HG03159 (cell line): Measurements from ENCODE around the gene CLIC1.
"Not testable (repeated sequence)": the region's sequence is repeated elsewhere in the genome, so short reads cannot be mapped to it uniquely, and the experiment has no call there.

Experiments used
- ATAC-seq: cut with Tn5 transposase; IDR thresholded peaks from one replicate; pipeline ENCODE4 v1.9.1; 2021; ENCODE audit warnings: mild to moderate bottlenecking, moderate library complexity; ENCODE audit not compliant: unreplicated experiment

Gene CLIC1

GRCh38 chr6:31723980-31724691 lies 12.2 kb downstream of the CLIC1 start:
- ATAC-seq = no peak

- no peak for ATAC-seq
These were observed 12.9 kb downstream of the CLIC1 start, which contains the start of gene MPIG6B for GRCh38 chr6:31723245-31723979. Gene MPIG6B, plus strand, starts transcription at chr6:31723373. Its CDS starts 11 bp downstream, at chr6:31723384.

GRCh38 chr6:31722173-31722572 lies 14.2 kb downstream of the CLIC1 start:
- no peak for ATAC-seq

GRCh38 chr6:31721351-31722020 lies 14.8 kb downstream of the CLIC1 start, which contains the start of gene LY6G6C:
Gene LY6G6C, minus strand, starts transcription at chr6:31721746. Its CDS starts 67 bp downstream, at chr6:31721679.
- no peak for ATAC-seq

GRCh38 chr6:31720196-31720770 lies 16.0 kb downstream of the CLIC1 start:
- ATAC-seq = no peak

- ATAC-seq = no peak
These were observed 17.3 kb downstream of the CLIC1 start for GRCh38 chr6:31719001-31719400.

GRCh38 chr6:31718265-31718664 lies 18.1 kb downstream of the CLIC1 start:
- no peak for ATAC-seq

- no peak for ATAC-seq
These were observed 18.7 kb downstream of the CLIC1 start for GRCh38 chr6:31717499-31718222.

GRCh38 chr6:31715022-31715958 lies 21.0 kb downstream of the CLIC1 start, which contains the start of gene LY6G6D:
Gene LY6G6D, plus strand, starts transcription at chr6:31715348. Its CDS starts 8 bp downstream, at chr6:31715356.
- no peak for ATAC-seq

- ATAC-seq = no peak
These were observed 22.2 kb downstream of the CLIC1 start for GRCh38 chr6:31713991-31714684.

- no peak for ATAC-seq
These were observed 22.9 kb downstream of the CLIC1 start for GRCh38 chr6:31713465-31713864.

GRCh38 chr6:31712296-31712695 lies 24.0 kb downstream of the CLIC1 start:
- no peak for ATAC-seq

GRCh38 chr6:31711233-31711632 lies 25.1 kb downstream of the CLIC1 start:
- ATAC-seq = no peak

GRCh38 chr6:31710523-31711219 lies 25.7 kb downstream of the CLIC1 start:
- no peak for ATAC-seq

GRCh38 chr6:31709157-31709556 lies 27.2 kb downstream of the CLIC1 start:
- ATAC-seq = not testable (repeated sequence)

- ATAC-seq = no peak
These were observed 28.1 kb downstream of the CLIC1 start for GRCh38 chr6:31708224-31708623.

- no peak for ATAC-seq
These were observed 28.6 kb downstream of the CLIC1 start for GRCh38 chr6:31707701-31708100.

GRCh38 chr6:31706599-31706998 lies 29.7 kb downstream of the CLIC1 start, which contains the start of gene LY6G6F:
Gene LY6G6F, plus strand, starts transcription at chr6:31706866. Its CDS starts 41 bp downstream, at chr6:31706907.
- no peak for ATAC-seq
